T-helper 1 cell (primary cell): ENCODE measurements around the gene OR7A5.
"Not testable (repeated sequence)": the region's sequence is repeated elsewhere in the genome, so short reads cannot be mapped to it uniquely, and the experiment has no call there.

ENCODE experiments used
- DNase-seq, 5 donors: peaks; one replicate each; pipeline ENCODE4 v3.0.0-alpha.2; 2012 to 2020
- total RNA-seq, 4 donors: gene quantifications; one replicate each; lab custom pipeline; 2026; lab: John Stamatoyannopoulos, UW

OR7A5 gene
- total RNA-seq, result 0 reads per million in 4 donors

GRCh38 chr19:14835011-14835410 is at the start of gene OR7A5, which contains the start of gene OR7C1:
Gene OR7A5, minus strand, starts transcription at chr19:14835185. Its CDS starts 6,944 bp downstream, at chr19:14828241.
Gene OR7C1, minus strand, starts transcription at chr19:14835185. Its CDS starts 35,049 bp downstream, at chr19:14800136.
- no peak for DNase-seq

GRCh38 chr19:14871619-14872230 is 36.7 kb upstream of the OR7A5 start:
- DNase-seq, result no peak

DNA sequence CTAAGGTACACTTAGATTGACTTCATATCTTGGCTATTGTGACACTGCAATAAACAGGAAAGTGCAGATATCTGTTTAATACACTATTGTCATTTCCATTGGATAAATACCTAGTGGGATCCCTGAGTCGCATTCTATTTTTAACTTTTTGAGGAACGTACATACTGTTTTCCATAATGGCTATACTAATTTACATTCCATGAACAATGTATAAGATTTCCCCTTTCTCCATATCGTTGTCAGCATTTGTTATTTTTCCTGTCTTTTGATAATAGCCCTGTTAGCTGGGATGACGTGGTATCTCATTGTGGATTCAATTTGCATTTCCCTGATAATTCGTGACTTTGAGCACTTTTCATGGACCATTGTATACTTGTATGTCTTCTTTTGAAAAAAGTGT is 33.5 kb upstream of the OR7A5 start:
- no peak for DNase-seq

GRCh38 chr19:14848822-14849221 is 13.8 kb upstream of the OR7A5 start, which contains the start of gene OR7A10:
Gene OR7A10, minus strand, starts transcription at chr19:14848922. Its CDS starts 7,045 bp downstream, at chr19:14841877.
- DNase-seq, result no peak

DNA sequence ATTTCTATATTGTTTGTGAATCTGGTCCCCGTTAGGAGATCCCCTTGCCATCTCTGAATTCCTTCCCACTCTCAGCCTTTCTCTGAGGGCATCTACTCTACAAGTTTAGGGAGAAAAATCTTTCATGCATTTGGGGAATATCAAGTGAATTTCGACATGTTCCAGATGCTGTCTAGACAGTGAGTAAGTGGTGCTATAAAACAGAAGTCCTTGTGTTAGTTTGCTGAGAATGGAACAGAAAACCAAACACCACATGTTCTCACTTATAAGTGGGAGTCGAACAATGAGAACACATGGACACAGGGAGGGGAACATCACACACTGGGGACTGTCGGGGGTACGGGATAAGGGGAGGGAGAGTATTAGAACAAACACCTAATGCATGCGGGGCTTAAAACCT is 8.6 kb upstream of the OR7A5 start:
- no peak for DNase-seq

DNA sequence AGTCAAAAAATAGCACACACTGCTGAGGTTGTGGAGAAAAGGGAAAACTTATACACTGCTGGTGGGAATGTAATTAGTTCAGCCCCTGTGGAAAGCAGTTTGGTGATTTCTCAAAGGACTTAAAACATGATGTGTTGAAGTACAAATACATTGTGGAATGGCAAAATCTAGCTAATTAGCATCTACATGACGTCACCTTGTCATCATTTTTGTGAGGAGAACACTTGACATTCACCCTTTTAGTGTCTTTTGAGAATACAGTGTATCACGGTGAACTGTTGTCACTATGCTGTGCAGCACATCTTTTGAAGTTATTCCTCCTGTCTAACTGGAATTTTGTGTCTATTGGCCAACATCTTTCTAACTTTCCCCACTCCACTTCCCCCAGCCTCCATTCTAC is 8.2 kb upstream of the OR7A5 start:
- no peak for DNase-seq

DNA sequence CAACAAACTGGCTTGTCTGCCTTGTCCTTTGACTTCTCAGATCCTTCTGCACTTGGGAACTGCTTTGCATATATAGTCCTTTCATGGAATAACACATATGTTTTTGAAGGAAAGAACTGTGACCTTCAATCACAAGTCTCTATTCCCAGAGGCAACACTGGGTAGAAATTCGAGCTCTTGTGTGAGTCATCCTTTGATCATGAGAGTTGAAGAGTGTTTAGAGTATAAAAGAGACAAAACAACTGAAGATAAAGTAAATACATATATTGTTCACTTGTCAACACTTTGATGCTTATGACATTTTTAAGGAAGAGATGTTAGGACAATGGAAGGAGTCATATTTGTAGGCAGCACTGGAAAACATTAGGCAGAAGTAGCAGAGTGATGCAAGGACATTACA is 5.2 kb upstream of the OR7A5 start:
- DNase-seq, result no peak

DNA sequence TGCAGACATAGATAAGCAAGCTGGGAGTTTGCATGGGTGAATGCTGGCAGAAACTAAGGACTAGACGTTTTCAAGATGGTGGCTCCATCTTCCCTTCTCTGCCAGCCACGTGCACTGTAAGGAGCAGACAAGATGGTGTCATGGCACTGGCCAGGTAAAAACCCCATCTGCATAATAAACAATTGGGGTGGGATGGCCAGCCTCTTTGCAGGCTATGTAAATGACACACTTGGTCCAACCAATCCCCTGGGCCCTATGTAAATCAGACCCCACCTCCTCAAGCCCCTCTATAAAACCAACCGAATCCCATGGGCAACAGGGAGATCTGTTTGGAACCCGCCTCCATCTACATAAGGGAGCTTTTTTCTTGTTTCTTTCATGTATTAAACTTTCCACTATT is 2.4 kb upstream of the OR7A5 start:
- DNase-seq, result no peak

GRCh38 chr19:14830702-14831101 is 4.3 kb downstream of the OR7A5 start:
- DNase-seq, result no peak

GRCh38 chr19:14826006-14826405 is 9.0 kb downstream of the OR7A5 start:
- DNase-seq, result no peak

- no peak for DNase-seq
These were observed 13.0 kb downstream of the OR7A5 start for GRCh38 chr19:14821937-14822336.

GRCh38 chr19:14818588-14818987 is 16.4 kb downstream of the OR7A5 start:
- DNase-seq, result no peak

DNA sequence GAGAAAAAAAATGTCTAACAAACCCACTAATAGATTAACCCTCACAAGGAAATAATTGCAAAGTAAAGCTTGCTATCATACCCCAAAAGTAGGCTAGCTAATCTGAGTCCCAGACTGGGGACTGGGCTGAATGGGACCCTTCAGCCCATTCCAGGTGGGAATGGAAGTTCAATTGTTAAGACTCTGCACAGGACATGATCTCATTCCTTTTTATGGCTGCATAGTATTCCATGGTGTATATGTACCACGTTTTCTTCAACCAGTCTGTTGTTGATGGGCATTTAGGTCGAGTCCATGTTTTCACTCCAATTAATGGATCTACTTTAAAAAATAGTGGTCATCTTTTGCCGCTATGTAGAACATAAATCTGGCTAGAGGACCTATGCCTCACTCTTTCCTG is 17.9 kb downstream of the OR7A5 start:
- DNase-seq, result no peak

GRCh38 chr19:14814982-14815652 is 19.9 kb downstream of the OR7A5 start:
- DNase-seq, result no peak

- no peak for DNase-seq
These were observed 25.5 kb downstream of the OR7A5 start for GRCh38 chr19:14809272-14810057.

- DNase-seq, result no peak
These were observed 30.2 kb downstream of the OR7A5 start for GRCh38 chr19:14804765-14805164.

- no peak for DNase-seq
These were observed 36.2 kb downstream of the OR7A5 start for GRCh38 chr19:14798760-14799159.

- DNase-seq, result no peak
These were observed 39.0 kb downstream of the OR7A5 start for GRCh38 chr19:14796021-14796420.

GRCh38 chr19:14795078-14795721 is 39.8 kb downstream of the OR7A5 start:
- no peak for DNase-seq

DNA sequence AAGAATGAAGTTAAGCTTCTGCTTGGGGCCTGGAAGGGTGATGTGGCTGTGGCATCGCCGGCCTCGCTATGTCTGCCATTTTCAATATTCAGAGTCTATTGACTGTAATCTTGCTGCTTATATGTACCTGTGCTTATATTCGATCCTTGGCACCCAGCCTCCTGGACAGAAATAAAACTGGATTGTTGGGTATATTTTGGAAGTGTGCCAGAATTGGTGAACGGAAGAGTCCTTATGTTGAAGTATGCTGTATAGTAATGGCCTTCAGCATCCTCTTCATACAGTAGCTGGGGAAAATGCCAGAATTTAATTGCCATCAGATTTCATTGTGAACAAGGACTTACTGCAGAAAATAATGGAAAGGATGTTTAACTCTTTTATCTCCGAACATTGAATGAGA is 42.7 kb downstream of the OR7A5 start:
- DNase-seq, result not testable (repeated sequence)

GRCh38 chr19:14786421-14786851 is 48.5 kb downstream of the OR7A5 start:
- DNase-seq, result no peak

GRCh38 chr19:14785102-14785793 is 49.7 kb downstream of the OR7A5 start:
- DNase-seq, result not testable (repeated sequence)
